Lower leg skin (tissue), 4 donors: ENCODE data around the gene NF1. TPM values are rescaled to one million over a fixed set of nuclear protein-coding genes. Genes with fewer than 3 reads are reported as not detected.
"Not testable (repeated sequence)": the region's sequence is repeated elsewhere in the genome, so short reads cannot be mapped to it uniquely, and the experiment has no call there.

Experiments used
- DNase-seq, 2 donors: peaks; one replicate each; pipeline ENCODE4 v3.0.0-alpha.2; 2019; ENCODE audit warnings: low spot score in 2 of 2
- H3K4me3 ChIP-seq: fragments of 200-600 bp; sonication (generic); 2 replicates; pipeline ENCODE4 v1.5.1; 2017; ENCODE audit warnings: mild to moderate bottlenecking, low read depth; ENCODE audit not compliant: poor library complexity, severe bottlenecking
- CTCF ChIP-seq, 3 donors: fragments of 450-650 bp; IDR thresholded peaks; one replicate each; pipeline ENCODE4 v1.5.1; 2016; ENCODE audit warnings: antibody characterized with exemption in 3 of 3, mild to moderate bottlenecking in 3 of 3, moderate library complexity in 2 of 3
- POLR2A ChIP-seq, 2 donors: fragments of 450-650 bp; IDR thresholded peaks; one replicate each; pipeline ENCODE4 v1.6.1; 2016 to 2017; ENCODE audit warnings: antibody characterized with exemption in 2 of 2, mild to moderate bottlenecking in 1 of 2, moderate library complexity in 1 of 2
- WGBS, 2 donors: methylation state at CpG; one replicate each; pipeline ENCODE4 v1.1.5; 2018; 5-methylcytosine and 5-hydroxymethylcytosine counted together
- intact Hi-C: fragments of 100-400 bp; cut with DNase I; formaldehyde crosslinking; loops from one replicate; pipeline ENCODE4 v1.15.0; 2023; ENCODE audit warnings: low total_unique reads
- total RNA-seq, 4 donors: library from RNA; depleted of rRNA; stranded (reverse); fragments of >200 nt; gene quantifications; one replicate each; pipeline ENCODE4 v1.1.0, GENCODE V29; 2016

The NF1 gene
- total RNA-seq, 4 donors from 2014 or later, result 27.5 to 48.6 (median 34.3) TPM

- no peak for DNase-seq
- no peak overlapping the region for H3K4me3 ChIP-seq
- 54% methylated on average over 1 of the region's 1 CpG for WGBS, 2 donors
- intact Hi-C loops, result no loop called here
- no peak for TF ChIP-seq POLR2A (IDR thresholded peaks at IDR 0.05)
- no peak for TF ChIP-seq CTCF (IDR thresholded peaks at IDR 0.05)
Measured at GRCh38 chr17:31155208-31155810, 60.5 kb downstream of the NF1 start.

- intact Hi-C loops, result no loop called here
- WGBS, 2 donors, result 72 to 77% methylated on average over 2 of the region's 2 CpGs
- DNase-seq, result no peak
- TF ChIP-seq CTCF (IDR thresholded peaks at IDR 0.05), result no peak
- no peak for TF ChIP-seq POLR2A (IDR thresholded peaks at IDR 0.05)
- H3K4me3 ChIP-seq, result no peak overlapping the region
Measured at GRCh38 chr17:31156326-31156725, 61.5 kb downstream of the NF1 start.

- DNase-seq, H3K4me3 ChIP-seq, intact Hi-C loops: not testable (repeated sequence)
- 95 to 96% methylated on average over 6 of the region's 6 CpGs for WGBS, 2 donors
Measured at GRCh38 chr17:31156864-31157263, 62.1 kb downstream of the NF1 start.

GRCh38 chr17:31158746-31159377 lies 64.1 kb downstream of the NF1 start:
- intact Hi-C loops, result no loop called here
- 75 to 78% methylated on average over 1 of the region's 1 CpG for WGBS, 2 donors
- TF ChIP-seq POLR2A (IDR thresholded peaks at IDR 0.05), result no peak
- TF ChIP-seq CTCF (IDR thresholded peaks at IDR 0.05), result no peak
- no peak overlapping the region for H3K4me3 ChIP-seq
- DNase-seq, result no peak

- H3K4me3 ChIP-seq, result no peak overlapping the region
- intact Hi-C loops, result no loop called here
- DNase-seq, result no peak
- TF ChIP-seq POLR2A (IDR thresholded peaks at IDR 0.05) (no peak), CTCF (IDR thresholded peaks at IDR 0.05) (no peak)
- WGBS, 2 donors, result 91 to 96% methylated on average over 7 of the region's 7 CpGs
Measured at GRCh38 chr17:31163091-31163781, 68.5 kb downstream of the NF1 start.

- intact Hi-C loops, result no loop called here
- WGBS, 2 donors, result 91 to 98% methylated on average over 3 of the region's 3 CpGs
- TF ChIP-seq POLR2A (IDR thresholded peaks at IDR 0.05) (no peak), CTCF (IDR thresholded peaks at IDR 0.05) (no peak)
- no peak overlapping the region for H3K4me3 ChIP-seq
- no peak for DNase-seq
Measured at GRCh38 chr17:31167111-31167510, 72.3 kb downstream of the NF1 start.
